ENCODE results near the gene E4F1.

E4F1 gene

GRCh38 chr16:2181952-2182351 lies 41.4 kb upstream of the E4F1 start:
- no peak overlapping the region for H3K4me3 ChIP-seq (ENCODE audit: low read length)
- no peak for DNase-seq (ENCODE audit: low read depth)
- TF ChIP-seq CTCF (conservative IDR thresholded peaks at IDR 0.05; ENCODE audit: low read length), result no peak

GRCh38 chr16:2183671-2184070 lies 39.7 kb upstream of the E4F1 start:
- no peak for TF ChIP-seq CTCF (conservative IDR thresholded peaks at IDR 0.05; ENCODE audit: low read length)
- no peak for DNase-seq (ENCODE audit: low read depth)
- H3K4me3 ChIP-seq (ENCODE audit: low read length), result no peak overlapping the region

GRCh38 chr16:2184346-2184745 lies 39.0 kb upstream of the E4F1 start:
- TF ChIP-seq CTCF (conservative IDR thresholded peaks at IDR 0.05; ENCODE audit: low read length), result no peak
- no peak for DNase-seq (ENCODE audit: low read depth)
- no peak overlapping the region for H3K4me3 ChIP-seq (ENCODE audit: low read length)

GRCh38 chr16:2184962-2185361 lies 38.4 kb upstream of the E4F1 start:
- no peak for DNase-seq (ENCODE audit: low read depth)
- no peak overlapping the region for H3K4me3 ChIP-seq (ENCODE audit: low read length)
- no peak for TF ChIP-seq CTCF (conservative IDR thresholded peaks at IDR 0.05; ENCODE audit: low read length)

- H3K4me3 ChIP-seq (ENCODE audit: low read length), result no peak overlapping the region
- no peak for TF ChIP-seq CTCF (conservative IDR thresholded peaks at IDR 0.05; ENCODE audit: low read length)
- DNase-seq (ENCODE audit: low read depth), result no peak
Measured at GRCh38 chr16:2186064-2186463, 37.3 kb upstream of the E4F1 start.

GRCh38 chr16:2186505-2186904 lies 36.9 kb upstream of the E4F1 start:
- DNase-seq (ENCODE audit: low read depth), result no peak
- H3K4me3 ChIP-seq (ENCODE audit: low read length), result no peak overlapping the region
- TF ChIP-seq CTCF (conservative IDR thresholded peaks at IDR 0.05; ENCODE audit: low read length), result no peak

GRCh38 chr16:2187212-2187611 lies 36.2 kb upstream of the E4F1 start:
- H3K4me3 ChIP-seq (ENCODE audit: low read length), result no peak overlapping the region
- DNase-seq (ENCODE audit: low read depth), result no peak
- no peak for TF ChIP-seq CTCF (conservative IDR thresholded peaks at IDR 0.05; ENCODE audit: low read length)

Data from AG10803 (cell line).